Measurements from ENCODE around the gene TRIM41.

DNA sequence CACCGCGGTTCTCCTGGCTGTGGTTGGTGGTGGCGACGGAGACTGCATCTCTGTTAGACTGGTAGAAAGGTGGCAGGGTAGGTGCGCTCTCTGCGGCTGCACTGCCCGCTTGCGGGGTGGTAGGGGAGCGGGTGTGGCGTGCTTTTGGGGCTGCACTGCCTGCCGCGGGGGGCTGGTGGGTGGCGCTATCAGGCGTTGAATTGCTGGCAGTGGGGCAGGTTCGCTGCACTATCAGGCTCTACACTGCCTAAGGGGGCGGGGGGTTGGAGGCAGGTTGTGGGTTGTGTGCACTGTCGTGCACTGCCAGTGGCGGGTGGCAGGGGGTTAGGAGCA is 58.9 kb downstream of the TRIM41 start:
- TF ChIP-seq, protein P1, sequence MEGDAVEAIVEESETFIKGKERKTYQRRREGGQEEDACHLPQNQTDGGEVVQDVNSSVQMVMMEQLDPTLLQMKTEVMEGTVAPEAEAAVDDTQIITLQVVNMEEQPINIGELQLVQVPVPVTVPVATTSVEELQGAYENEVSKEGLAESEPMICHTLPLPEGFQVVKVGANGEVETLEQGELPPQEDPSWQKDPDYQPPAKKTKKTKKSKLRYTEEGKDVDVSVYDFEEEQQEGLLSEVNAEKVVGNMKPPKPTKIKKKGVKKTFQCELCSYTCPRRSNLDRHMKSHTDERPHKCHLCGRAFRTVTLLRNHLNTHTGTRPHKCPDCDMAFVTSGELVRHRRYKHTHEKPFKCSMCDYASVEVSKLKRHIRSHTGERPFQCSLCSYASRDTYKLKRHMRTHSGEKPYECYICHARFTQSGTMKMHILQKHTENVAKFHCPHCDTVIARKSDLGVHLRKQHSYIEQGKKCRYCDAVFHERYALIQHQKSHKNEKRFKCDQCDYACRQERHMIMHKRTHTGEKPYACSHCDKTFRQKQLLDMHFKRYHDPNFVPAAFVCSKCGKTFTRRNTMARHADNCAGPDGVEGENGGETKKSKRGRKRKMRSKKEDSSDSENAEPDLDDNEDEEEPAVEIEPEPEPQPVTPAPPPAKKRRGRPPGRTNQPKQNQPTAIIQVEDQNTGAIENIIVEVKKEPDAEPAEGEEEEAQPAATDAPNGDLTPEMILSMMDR (IDR thresholded peaks at IDR 0.05; ENCODE audit: insufficient read depth, low read length, poor library complexity, severe bottlenecking) = no peak
- no peak for TF ChIP-seq EZH2phosphoT487 (conservative IDR thresholded peaks at IDR 0.05; ENCODE audit: low read length)

All from SU-DHL-6 (cell line).